ENCODE measurements around the gene WRAP53. TPM values are rescaled to one million over a fixed set of nuclear protein-coding genes. Genes with fewer than 3 reads are reported as not detected.

Gene WRAP53
- total and polyA plus RNA-seq, 10 of the 15 experiments (the other 5 are each of a cell fraction or from before 2014, with no cell fraction given), result 1.9 to 42.0 (median 21.9) TPM

- no peak for TF ChIP-seq ATF2 (IDR thresholded peaks at IDR 0.05; ENCODE audit: low read length)
- TF ChIP-seq BRCA1 (IDR thresholded peaks at IDR 0.05; ENCODE audit: low read depth, low read length), result no peak
- TF ChIP-seq ZBTB11 (CRISPR knock-in tag; IDR thresholded peaks at IDR 0.05), result no peak
- no peak for TF ChIP-seq ASH2L (IDR thresholded peaks at IDR 0.05; ENCODE audit: borderline replicate concordance, low read depth)
- TF ChIP-seq PML (IDR thresholded peaks at IDR 0.05; ENCODE audit: low read length), result no peak
- no peak for TF ChIP-seq POLR2AphosphoS2 (IDR thresholded peaks at IDR 0.05; ENCODE audit: low read depth, low read length)
- TF ChIP-seq, protein P1, sequence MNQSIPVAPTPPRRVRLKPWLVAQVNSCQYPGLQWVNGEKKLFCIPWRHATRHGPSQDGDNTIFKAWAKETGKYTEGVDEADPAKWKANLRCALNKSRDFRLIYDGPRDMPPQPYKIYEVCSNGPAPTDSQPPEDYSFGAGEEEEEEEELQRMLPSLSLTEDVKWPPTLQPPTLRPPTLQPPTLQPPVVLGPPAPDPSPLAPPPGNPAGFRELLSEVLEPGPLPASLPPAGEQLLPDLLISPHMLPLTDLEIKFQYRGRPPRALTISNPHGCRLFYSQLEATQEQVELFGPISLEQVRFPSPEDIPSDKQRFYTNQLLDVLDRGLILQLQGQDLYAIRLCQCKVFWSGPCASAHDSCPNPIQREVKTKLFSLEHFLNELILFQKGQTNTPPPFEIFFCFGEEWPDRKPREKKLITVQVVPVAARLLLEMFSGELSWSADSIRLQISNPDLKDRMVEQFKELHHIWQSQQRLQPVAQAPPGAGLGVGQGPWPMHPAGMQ (IDR thresholded peaks at IDR 0.05; ENCODE audit: borderline replicate concordance), result no peak
- TF ChIP-seq CHD1 (IDR thresholded peaks at IDR 0.05; ENCODE audit: low read depth, low read length), result no peak
- TF ChIP-seq ZNF687 (IDR thresholded peaks at IDR 0.05), result no peak
- TF ChIP-seq SUPT20H (IDR thresholded peaks at IDR 0.05; ENCODE audit: borderline replicate concordance, control insufficient read depth, low read depth, low read length), result no peak
These were observed 41.8 kb upstream of the WRAP53 start (continued) for GRCh38 chr17:7646457-7646856.
